ENCODE measurements around the gene KRTAP4-8.
"Not testable (repeated sequence)": the region's sequence is repeated elsewhere in the genome, so short reads cannot be mapped to it uniquely, and the experiment has no call there.

- not testable (repeated sequence) for TF ChIP-seq CTCF, POLR2A (IDR thresholded peaks at IDR 0.05)
Observed at GRCh38 chr17:41084100-41084856, 13.7 kb downstream of the KRTAP4-8 start, which contains the start of gene KRTAP4-7.

All from lower leg skin (tissue), 3 donors.